Measurements from ENCODE around the gene IL12RB2.

IL12RB2 gene

GRCh38 chr1:67273591-67273990 is 34.1 kb upstream of the IL12RB2 start (continued):
- TF ChIP-seq ZIC2 (tag by site-specific recombination; IDR thresholded peaks at IDR 0.05): no peak
- TF ChIP-seq ZNF777 (tag by site-specific recombination; IDR thresholded peaks at IDR 0.05; ENCODE audit: borderline replicate concordance): no peak
- no peak for TF ChIP-seq ZNF335 (tag by site-specific recombination; conservative IDR thresholded peaks at IDR 0.05)
- TF ChIP-seq ZNF549 (tag by site-specific recombination; IDR thresholded peaks at IDR 0.05): no peak
- TF ChIP-seq ZNF16 (tag by site-specific recombination; IDR thresholded peaks at IDR 0.05; ENCODE audit: low read depth): no peak
- TF ChIP-seq ZNF837 (tag by site-specific recombination; IDR thresholded peaks at IDR 0.05): no peak
- no peak for TF ChIP-seq GFI1B (tag by site-specific recombination; IDR thresholded peaks at IDR 0.05)
- TF ChIP-seq, protein P1, sequence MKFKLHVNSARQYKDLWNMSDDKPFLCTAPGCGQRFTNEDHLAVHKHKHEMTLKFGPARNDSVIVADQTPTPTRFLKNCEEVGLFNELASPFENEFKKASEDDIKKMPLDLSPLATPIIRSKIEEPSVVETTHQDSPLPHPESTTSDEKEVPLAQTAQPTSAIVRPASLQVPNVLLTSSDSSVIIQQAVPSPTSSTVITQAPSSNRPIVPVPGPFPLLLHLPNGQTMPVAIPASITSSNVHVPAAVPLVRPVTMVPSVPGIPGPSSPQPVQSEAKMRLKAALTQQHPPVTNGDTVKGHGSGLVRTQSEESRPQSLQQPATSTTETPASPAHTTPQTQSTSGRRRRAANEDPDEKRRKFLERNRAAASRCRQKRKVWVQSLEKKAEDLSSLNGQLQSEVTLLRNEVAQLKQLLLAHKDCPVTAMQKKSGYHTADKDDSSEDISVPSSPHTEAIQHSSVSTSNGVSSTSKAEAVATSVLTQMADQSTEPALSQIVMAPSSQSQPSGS (tag by site-specific recombination; IDR thresholded peaks at IDR 0.05; ENCODE audit: low read depth): no peak

- Histone ChIP-seq H3K36me3 (ENCODE audit: control insufficient read depth in 2 of 2, insufficient read depth in 1 of 2, low read length in 2 of 2) (no peaks in the 10 kb centered on the region), H3K9me3 (ENCODE audit: control insufficient read depth, insufficient read depth, low read depth, low read length) (no peaks in the 10 kb centered on the region), H3K4me1 (ENCODE audit: control insufficient read depth, insufficient read depth, low read length) (no peaks in the 10 kb centered on the region), H3K27ac (ENCODE audit: extremely low read depth, low read depth, low read length) (no peak overlapping the region), H3K4me3 (ENCODE audit: low read depth, low read length) (no peak overlapping the region)
- no peak for TF ChIP-seq ZNF585B (tag by site-specific recombination; IDR thresholded peaks at IDR 0.05)
- TF ChIP-seq ZSCAN23 (tag by site-specific recombination; IDR thresholded peaks at IDR 0.05): no peak
- TF ChIP-seq, protein P2, sequence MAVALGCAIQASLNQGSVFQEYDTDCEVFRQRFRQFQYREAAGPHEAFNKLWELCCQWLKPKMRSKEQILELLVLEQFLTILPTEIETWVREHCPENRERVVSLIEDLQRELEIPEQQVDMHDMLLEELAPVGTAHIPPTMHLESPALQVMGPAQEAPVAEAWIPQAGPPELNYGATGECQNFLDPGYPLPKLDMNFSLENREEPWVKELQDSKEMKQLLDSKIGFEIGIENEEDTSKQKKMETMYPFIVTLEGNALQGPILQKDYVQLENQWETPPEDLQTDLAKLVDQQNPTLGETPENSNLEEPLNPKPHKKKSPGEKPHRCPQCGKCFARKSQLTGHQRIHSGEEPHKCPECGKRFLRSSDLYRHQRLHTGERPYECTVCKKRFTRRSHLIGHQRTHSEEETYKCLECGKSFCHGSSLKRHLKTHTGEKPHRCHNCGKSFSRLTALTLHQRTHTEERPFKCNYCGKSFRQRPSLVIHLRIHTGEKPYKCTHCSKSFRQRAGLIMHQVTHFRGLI (tag by site-specific recombination; IDR thresholded peaks at IDR 0.05): no peak
- no peak for TF ChIP-seq PRDM2 (tag by site-specific recombination; IDR thresholded peaks at IDR 0.05; ENCODE audit: borderline replicate concordance)
- no peak for TF ChIP-seq HOXA7 (CRISPR knock-in tag; IDR thresholded peaks at IDR 0.05; ENCODE audit: borderline replicate concordance)
- TF ChIP-seq ZNF26 (tag by site-specific recombination; IDR thresholded peaks at IDR 0.05): no peak
- no peak for TF ChIP-seq SETDB1 (IDR thresholded peaks at IDR 0.05; ENCODE audit: insufficient read length, low read length)
- ChIA-PET CTCF (no interaction called here), POLR2A (interaction anchor here (0.6 kb wide), 1 partner anchor 1911 kb away, joined by 3 read pairs; no protein-coding TSS in a partner anchor)
These were observed 32.9 kb upstream of the IL12RB2 start for GRCh38 chr1:67274623-67275325.

Measured in HEK293 (cell line).